Liver (tissue), 9 donors: ENCODE results near the gene ERN1. TPM values are rescaled to one million over a fixed set of nuclear protein-coding genes. Genes with fewer than 3 reads are reported as not detected.

ENCODE experiments used
- DNase-seq: peaks from one replicate; pipeline ENCODE4 v3.0.0-alpha.2; 2017; ENCODE audit warnings: low spot score
- H3K27ac ChIP-seq, 2 donors: one replicate each; pipeline ENCODE4 v1.7.0; 2013; ENCODE audit warnings: inconsistent platforms in 2 of 2, low read length in 2 of 2, control low read depth in 1 of 2, low read depth in 1 of 2, mild to moderate bottlenecking in 1 of 2
- H3K27me3 ChIP-seq, 4 donors: one replicate each; pipeline versions ENCODE4 v1.6.1 to v1.7.0; 2013; ENCODE audit warnings: low read length in 3 of 4, inconsistent platforms in 1 of 4, mild to moderate bottlenecking in 1 of 4, moderate library complexity in 1 of 4; ENCODE audit not compliant: control insufficient read depth in 4 of 4, insufficient read depth in 4 of 4
- H3K36me3 ChIP-seq, 4 donors: one replicate each; pipeline versions ENCODE4 v1.6.1 to v1.7.0; 2013; ENCODE audit warnings: low read length in 3 of 4, mild to moderate bottlenecking in 3 of 4, low read depth in 1 of 4, moderate library complexity in 1 of 4; ENCODE audit not compliant: control insufficient read depth in 4 of 4, insufficient read depth in 3 of 4
- H3K4me1 ChIP-seq, 4 donors: one replicate each; pipeline versions ENCODE4 v1.6.1 to v1.7.0; 2013; ENCODE audit warnings: low read length in 3 of 4, mild to moderate bottlenecking in 3 of 4, moderate library complexity in 1 of 4; ENCODE audit not compliant: control insufficient read depth in 4 of 4, insufficient read depth in 4 of 4
- H3K4me3 ChIP-seq, 3 donors: one replicate each; pipeline versions ENCODE4 v1.6.1 to v1.7.0; 2013; ENCODE audit warnings: low read length in 3 of 3, control low read depth in 1 of 3, low read depth in 1 of 3, mild to moderate bottlenecking in 1 of 3
- H3K9ac ChIP-seq, 2 donors: one replicate each; pipeline ENCODE4 v1.7.0; 2013; ENCODE audit warnings: low read length in 2 of 2, mild to moderate bottlenecking in 2 of 2, moderate library complexity in 2 of 2, control low read depth in 1 of 2, low read depth in 1 of 2
- H3K9me3 ChIP-seq, 4 donors: one replicate each; pipeline versions ENCODE4 v1.6.1 to v1.7.0; 2013; ENCODE audit warnings: low read length in 3 of 4; ENCODE audit not compliant: control insufficient read depth in 4 of 4
- ATF3 ChIP-seq: IDR thresholded peaks from 2 replicates; pipeline ENCODE4 v1.6.1; 2016; ENCODE audit warnings: antibody characterized with exemption
- CTCF ChIP-seq: fragments of 150-350 bp; IDR thresholded peaks from 2 replicates; pipeline ENCODE4 v1.5.1; 2017; ENCODE audit warnings: improper control_type of control experiment, low read depth, low read length; ENCODE audit not compliant: missing input control
- EGR1 ChIP-seq, 2 donors: IDR thresholded peaks; 2 replicates each; pipeline ENCODE4 v1.6.1; 2016 to 2018; ENCODE audit warnings: antibody characterized with exemption in 2 of 2, low read depth in 2 of 2
- FOXA2 ChIP-seq: IDR thresholded peaks from 2 replicates; pipeline ENCODE4 v1.6.1; 2016; ENCODE audit warnings: antibody characterized with exemption
- GABPA ChIP-seq, 2 donors: IDR thresholded peaks in 1 of 2; conservative IDR thresholded peaks in 1 of 2; 2 replicates each; pipeline ENCODE4 v1.6.1; 2016; ENCODE audit warnings: antibody characterized with exemption in 2 of 2, mild to moderate bottlenecking in 1 of 2, moderate library complexity in 1 of 2
- HNF4A ChIP-seq, 2 donors: conservative IDR thresholded peaks; 2 replicates each; pipeline ENCODE4 v1.6.1; 2016; ENCODE audit warnings: antibody characterized with exemption in 2 of 2, mild to moderate bottlenecking in 2 of 2
- HNF4G ChIP-seq: IDR thresholded peaks from 2 replicates; pipeline ENCODE4 v1.6.1; 2016; ENCODE audit warnings: antibody characterized with exemption
- JUND ChIP-seq, 2 donors: IDR thresholded peaks; 2 replicates each; pipeline ENCODE4 v1.6.1; 2016; ENCODE audit warnings: antibody characterized with exemption in 2 of 2
- NR2F2 ChIP-seq: IDR thresholded peaks from 2 replicates; pipeline ENCODE4 v1.6.1; 2016; ENCODE audit warnings: antibody characterized with exemption
- RAD21 ChIP-seq, 2 donors: IDR thresholded peaks; 2 replicates each; pipeline ENCODE4 v1.6.1; 2016; ENCODE audit warnings: antibody characterized with exemption in 2 of 2, mild to moderate bottlenecking in 2 of 2
- RXRA ChIP-seq, 2 donors: IDR thresholded peaks; 2 replicates each; pipeline ENCODE4 v1.6.1; 2017 to 2018; ENCODE audit warnings: antibody characterized with exemption in 2 of 2, mild to moderate bottlenecking in 1 of 2
- SP1 ChIP-seq: IDR thresholded peaks from 2 replicates; pipeline ENCODE4 v1.6.1; 2018; ENCODE audit warnings: antibody characterized with exemption, mild to moderate bottlenecking
- TAF1 ChIP-seq: conservative IDR thresholded peaks from 2 replicates; pipeline ENCODE4 v1.6.1; 2016; ENCODE audit warnings: antibody characterized with exemption, mild to moderate bottlenecking
- YY1 ChIP-seq: IDR thresholded peaks from 2 replicates; pipeline ENCODE4 v1.6.1; 2016; ENCODE audit warnings: antibody characterized with exemption, mild to moderate bottlenecking
- ZBTB33 ChIP-seq: IDR thresholded peaks from 2 replicates; pipeline ENCODE4 v1.6.1; 2016; ENCODE audit warnings: antibody characterized with exemption
- WGBS: extraction: QIAGEN DNeasy Blood & Tissue Kit; methylation state at CpG from one replicate; pipeline ENCODE4 v1.1.7; 2013; 5-methylcytosine and 5-hydroxymethylcytosine counted together
- polyA plus RNA-seq, 2 donors: library from polyadenylated mRNA; stranded (reverse) in 1 of 2; unstranded in 1 of 2; fragments of 200-250 nt in 1 of 2; fragments of >200 nt in 1 of 2; fragmentation: Nextera tagmentation in 1 of 2; extraction: Ambion mirVana in 1 of 2; gene quantifications; one replicate each; pipeline versions ENCODE4 v1.2.1 to v1.2.3, GENCODE V29; 2013 to 2015
- total RNA-seq, 2 donors: library from RNA; depleted of rRNA; stranded (reverse); fragments of >200 nt; gene quantifications; one replicate each; pipeline ENCODE4 v1.2.3, GENCODE V29; 2014
- TF ChIP-seq, protein P1 (sequence below): IDR thresholded peaks from 2 replicates; pipeline ENCODE4 v1.6.1; 2016; ENCODE audit warnings: antibody characterized with exemption, mild to moderate bottlenecking
- TF ChIP-seq, protein P2 (sequence below): IDR thresholded peaks from 2 replicates; pipeline ENCODE4 v1.6.1; 2016; ENCODE audit warnings: antibody characterized with exemption
- donor health status: healthy.
- donor health status: healthy.
- donor health status: healthy.
- donor health status: healthy.
- donor health status: healthy.

The ERN1 gene
- total and polyA plus RNA-seq, 4 donors, result 6.3 to 35.1 (median 14.9) TPM

- Histone ChIP-seq H3K36me3 (peaks cover 0 to 9% (median 6%) of the 10 kb centered on the region in 4 donors), H3K27me3 (no peaks in the 10 kb centered on the region), H3K4me1 (peaks cover 18 to 42% (median 33%) of the 10 kb centered on the region in 4 donors), H3K9ac (no peak overlapping the region), H3K4me3 (no peak overlapping the region), H3K9me3 (no peaks in the 10 kb centered on the region), H3K27ac (no peak overlapping the region)
- TF ChIP-seq GABPA (IDR thresholded peaks at IDR 0.05 in 1 of 2, conservative IDR thresholded peaks at IDR 0.05 in 1 of 2), result no peak
- TF ChIP-seq ATF3, result no peak
- no peak for TF ChIP-seq CTCF
- no peak for TF ChIP-seq FOXA2
- TF ChIP-seq RXRA (IDR thresholded peaks at IDR 0.05), result no peak
- no peak for TF ChIP-seq NR2F2
- TF ChIP-seq YY1, result no peak
- TF ChIP-seq, protein P1, sequence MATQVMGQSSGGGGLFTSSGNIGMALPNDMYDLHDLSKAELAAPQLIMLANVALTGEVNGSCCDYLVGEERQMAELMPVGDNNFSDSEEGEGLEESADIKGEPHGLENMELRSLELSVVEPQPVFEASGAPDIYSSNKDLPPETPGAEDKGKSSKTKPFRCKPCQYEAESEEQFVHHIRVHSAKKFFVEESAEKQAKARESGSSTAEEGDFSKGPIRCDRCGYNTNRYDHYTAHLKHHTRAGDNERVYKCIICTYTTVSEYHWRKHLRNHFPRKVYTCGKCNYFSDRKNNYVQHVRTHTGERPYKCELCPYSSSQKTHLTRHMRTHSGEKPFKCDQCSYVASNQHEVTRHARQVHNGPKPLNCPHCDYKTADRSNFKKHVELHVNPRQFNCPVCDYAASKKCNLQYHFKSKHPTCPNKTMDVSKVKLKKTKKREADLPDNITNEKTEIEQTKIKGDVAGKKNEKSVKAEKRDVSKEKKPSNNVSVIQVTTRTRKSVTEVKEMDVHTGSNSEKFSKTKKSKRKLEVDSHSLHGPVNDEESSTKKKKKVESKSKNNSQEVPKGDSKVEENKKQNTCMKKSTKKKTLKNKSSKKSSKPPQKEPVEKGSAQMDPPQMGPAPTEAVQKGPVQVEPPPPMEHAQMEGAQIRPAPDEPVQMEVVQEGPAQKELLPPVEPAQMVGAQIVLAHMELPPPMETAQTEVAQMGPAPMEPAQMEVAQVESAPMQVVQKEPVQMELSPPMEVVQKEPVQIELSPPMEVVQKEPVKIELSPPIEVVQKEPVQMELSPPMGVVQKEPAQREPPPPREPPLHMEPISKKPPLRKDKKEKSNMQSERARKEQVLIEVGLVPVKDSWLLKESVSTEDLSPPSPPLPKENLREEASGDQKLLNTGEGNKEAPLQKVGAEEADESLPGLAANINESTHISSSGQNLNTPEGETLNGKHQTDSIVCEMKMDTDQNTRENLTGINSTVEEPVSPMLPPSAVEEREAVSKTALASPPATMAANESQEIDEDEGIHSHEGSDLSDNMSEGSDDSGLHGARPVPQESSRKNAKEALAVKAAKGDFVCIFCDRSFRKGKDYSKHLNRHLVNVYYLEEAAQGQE, result no peak
- TF ChIP-seq EGR1 (IDR thresholded peaks at IDR 0.05; ENCODE audit: low read depth in 2 of 2), result no peak
- TF ChIP-seq ZBTB33, result no peak
- TF ChIP-seq TAF1, result no peak
- TF ChIP-seq, protein P2, sequence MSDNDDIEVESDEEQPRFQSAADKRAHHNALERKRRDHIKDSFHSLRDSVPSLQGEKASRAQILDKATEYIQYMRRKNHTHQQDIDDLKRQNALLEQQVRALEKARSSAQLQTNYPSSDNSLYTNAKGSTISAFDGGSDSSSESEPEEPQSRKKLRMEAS, result no peak
- no peak for TF ChIP-seq HNF4G
- TF ChIP-seq JUND (IDR thresholded peaks at IDR 0.05), result no peak
- TF ChIP-seq HNF4A (conservative IDR thresholded peaks at IDR 0.05), result no peak
- TF ChIP-seq SP1, result no peak
- TF ChIP-seq RAD21 (IDR thresholded peaks at IDR 0.05), result no peak
- DNase-seq, result no peak
- WGBS, result 83% methylated on average over 7 of the region's 7 CpGs
Observed at GRCh38 chr17:64158406-64158805, 28.5 kb upstream of the ERN1 start.
